Endothelial cell of umbilical vein (primary cell): ENCODE data around the gene CNTFR. TPM values are rescaled to one million over a fixed set of nuclear protein-coding genes. Genes with fewer than 3 reads are reported as not detected.
"Not testable (repeated sequence)": the region's sequence is repeated elsewhere in the genome, so short reads cannot be mapped to it uniquely, and the experiment has no call there.

ENCODE experiments used
- BruUV-seq: library from RNA; stranded (reverse); fragments of 400-500 nt; replicated peaks from 2 replicates; lab custom pipeline; 2021; lab: Mats Ljungman, UMichigan
- CTCF ChIA-PET: fragments of 300-600, 350-600 bp; sonication (Branson Sonifier 250); formaldehyde crosslinking; loops from one replicate; lab custom pipeline; 2021; ENCODE audit warnings: antibody characterized with exemption, inconsistent platforms; lab: Charles Lee
- POLR2A ChIA-PET: fragments of 300-600, 350-600 bp; sonication (Branson Sonifier 250); formaldehyde crosslinking; loops from one replicate; lab custom pipeline; 2021; ENCODE audit warnings: antibody characterized with exemption, inconsistent platforms; lab: Charles Lee
- DNase-seq: peaks from one replicate; pipeline ENCODE4 v3.0.0-alpha.2; 2011; ENCODE audit warnings: low read depth, low spot score
- FAIRE-seq: peaks from 2 replicates; lab custom pipeline; 2011; peaks lifted over from hg19 to GRCh38; lab: Jason Lieb, UNC
- H2AFZ ChIP-seq: 2 replicates; pipeline ENCODE4 v1.6.0; 2012; ENCODE audit warnings: low read depth, low read length, control low read depth, inconsistent platforms
- H3K27ac ChIP-seq: 2 replicates; pipeline ENCODE4 v1.5.1; 2011; ENCODE audit warnings: low read depth, mild to moderate bottlenecking, control low read depth, low read length, moderate library complexity; ENCODE audit not compliant: insufficient read depth
- H3K27me3 ChIP-seq, 2 experiments: 2 replicates each; pipeline versions ENCODE4 v1.6.0 to v1.6.1; 2011; ENCODE audit warnings: low read length in 2 of 2, mixed read lengths in 1 of 2; ENCODE audit not compliant: control insufficient read depth in 2 of 2, insufficient read depth in 2 of 2
- H3K36me3 ChIP-seq, 2 experiments: 2 replicates in 1 of 2; 3 replicates in 1 of 2; pipeline ENCODE4 v1.5.1; 2011; ENCODE audit warnings: low read length in 2 of 2, mild to moderate bottlenecking in 1 of 2, moderate library complexity in 1 of 2; ENCODE audit not compliant: control insufficient read depth in 2 of 2, insufficient read depth in 2 of 2; ENCODE audit errors: extremely low read depth in 1 of 2
- H3K4me1 ChIP-seq: 3 replicates; pipeline ENCODE4 v1.5.1; 2011; ENCODE audit warnings: mild to moderate bottlenecking, low read length; ENCODE audit not compliant: control insufficient read depth, insufficient read depth; ENCODE audit errors: extremely low read depth
- H3K4me2 ChIP-seq: 2 replicates; pipeline ENCODE4 v1.6.1; 2011; ENCODE audit warnings: low read length, control low read depth, mixed read lengths; ENCODE audit not compliant: insufficient read depth
- H3K4me3 ChIP-seq, 3 experiments: fragments of 200-600 bp in 1 of 3; sonication (generic), shearing (Covaris generic) in 1 of 3; replicated peaks in 1 of 3; 2 replicates each; pipeline ENCODE4 v1.5.1; 2011 to 2016; ENCODE audit warnings: control low read depth in 3 of 3, low read length in 3 of 3, mild to moderate bottlenecking in 2 of 3, inconsistent platforms in 1 of 3, low read depth in 1 of 3, moderate library complexity in 1 of 3; ENCODE audit not compliant: insufficient read depth in 1 of 3
- H3K79me2 ChIP-seq: 2 replicates; pipeline ENCODE4 v1.6.0; 2012; ENCODE audit warnings: low read length, inconsistent platforms; ENCODE audit not compliant: control insufficient read depth, insufficient read depth
- H3K9ac ChIP-seq: replicated peaks from 2 replicates; pipeline ENCODE3; 2011; ENCODE audit warnings: low read length, control low read depth; ENCODE audit not compliant: insufficient read depth; ENCODE audit errors: extremely low read depth
- H3K9me1 ChIP-seq: replicated peaks from 3 replicates; pipeline ENCODE4 v1.6.0; 2011; ENCODE audit warnings: mild to moderate bottlenecking, low read length; ENCODE audit not compliant: control insufficient read depth, insufficient read depth; ENCODE audit errors: extremely low read depth
- H3K9me3 ChIP-seq: replicated peaks from 2 replicates; pipeline ENCODE4 v1.5.1; 2012; ENCODE audit warnings: low read length, inconsistent platforms; ENCODE audit not compliant: control insufficient read depth, insufficient read depth
- H4K20me1 ChIP-seq: replicated peaks from 2 replicates; pipeline ENCODE3; 2011; ENCODE audit warnings: mild to moderate bottlenecking, low read length; ENCODE audit not compliant: control insufficient read depth, insufficient read depth; ENCODE audit errors: extremely low read depth
- EZH2 ChIP-seq: IDR thresholded peaks from 2 replicates; pipeline ENCODE4 v1.6.1; 2012; ENCODE audit warnings: borderline replicate concordance, low read depth, mild to moderate bottlenecking, moderate library complexity, low read length, inconsistent platforms; ENCODE audit not compliant: severe bottlenecking
- GATA2 ChIP-seq: IDR thresholded peaks from 2 replicates; pipeline ENCODE4 v1.7.0; 2011; ENCODE audit warnings: low read depth, mild to moderate bottlenecking, moderate library complexity, mixed read lengths, low read length; ENCODE audit not compliant: insufficient read length, insufficient read depth
- MYC ChIP-seq: IDR thresholded peaks from one replicate; pipeline ENCODE4 v1.6.1; 2011; ENCODE audit warnings: mild to moderate bottlenecking, low read depth, low read length
- POLR2A ChIP-seq: IDR thresholded peaks from 2 replicates; pipeline ENCODE4 v1.6.1; 2012; ENCODE audit warnings: low read depth, mild to moderate bottlenecking, control low read depth, low read length
- dilution Hi-C: fragments of 300-500 bp; cut with MboI; formaldehyde crosslinking; loops from one replicate; pipeline ENCODE4 v1.15.0; 2019; ENCODE audit warnings: low sequenced_read_pairs; ENCODE audit not compliant: extremely low pct_ligation_motif_present
- intact Hi-C: fragments of 100-400 bp; cut with micrococcal nuclease; formaldehyde crosslinking; loops from one replicate; pipeline ENCODE4 v1.10.0; 2022
- polyA plus RNA-seq, 4 experiments: library from polyadenylated mRNA; depleted of rRNA in 3 of 4; stranded (reverse) in 3 of 4; unstranded in 1 of 4; fragments of >200 nt; gene quantifications; 2 replicates each; pipeline versions ENCODE4 v1.2.1 to v1.2.3, GENCODE V29; 2011 to 2012; ENCODE audit warnings: missing spikeins in 1 of 4
- total RNA-seq: library from RNA; stranded (reverse); gene quantifications from 2 replicates; pipeline ENCODE4 v1.2.3, GENCODE V29; 2021
- TF ChIP-seq, protein P1 (sequence below), 2 donors: IDR thresholded peaks; 1 replicate in 1 of 2; 2 replicates in 1 of 2; pipeline ENCODE4 v1.5.1; 2011; ENCODE audit warnings: low read length in 2 of 2, mild to moderate bottlenecking in 2 of 2, moderate library complexity in 2 of 2, control low read depth in 1 of 2, inconsistent platforms in 1 of 2, low read depth in 1 of 2; ENCODE audit not compliant: insufficient read depth in 1 of 2; ENCODE audit errors: extremely low read depth in 1 of 2
- TF ChIP-seq, protein P2 (sequence below): IDR thresholded peaks from 2 replicates; pipeline ENCODE4 v1.6.1; 2011; ENCODE audit not compliant: insufficient read depth, insufficient read length

CNTFR gene
- total and polyA plus RNA-seq, 2 donors (not counting 3 experiments of a cell fraction or from before 2014, with no cell fraction given): not detected

GRCh38 chr9:34536685-34537084 is 52.8 kb downstream of the CNTFR start:
- no peak overlapping the region for H3K27ac ChIP-seq
- BruUV-seq: no TSS peak
- dilution Hi-C loops: no loop called here
- ChIA-PET POLR2A (no interaction called here), CTCF (interaction anchor here (1.1 to 1.4 kb wide), 3 partner anchors 11 to 133 kb away, joined by 3 to 8 read pairs (median 6); no protein-coding TSS in a partner anchor)
- no peak overlapping the region for H2AFZ ChIP-seq
- H3K9me3 ChIP-seq: no peaks in the 10 kb centered on the region
- no peaks in the 10 kb centered on the region for H3K79me2 ChIP-seq
- no peak for TF ChIP-seq EZH2
- TF ChIP-seq MYC: no peak
- no peak for TF ChIP-seq GATA2
- TF ChIP-seq, protein P1, sequence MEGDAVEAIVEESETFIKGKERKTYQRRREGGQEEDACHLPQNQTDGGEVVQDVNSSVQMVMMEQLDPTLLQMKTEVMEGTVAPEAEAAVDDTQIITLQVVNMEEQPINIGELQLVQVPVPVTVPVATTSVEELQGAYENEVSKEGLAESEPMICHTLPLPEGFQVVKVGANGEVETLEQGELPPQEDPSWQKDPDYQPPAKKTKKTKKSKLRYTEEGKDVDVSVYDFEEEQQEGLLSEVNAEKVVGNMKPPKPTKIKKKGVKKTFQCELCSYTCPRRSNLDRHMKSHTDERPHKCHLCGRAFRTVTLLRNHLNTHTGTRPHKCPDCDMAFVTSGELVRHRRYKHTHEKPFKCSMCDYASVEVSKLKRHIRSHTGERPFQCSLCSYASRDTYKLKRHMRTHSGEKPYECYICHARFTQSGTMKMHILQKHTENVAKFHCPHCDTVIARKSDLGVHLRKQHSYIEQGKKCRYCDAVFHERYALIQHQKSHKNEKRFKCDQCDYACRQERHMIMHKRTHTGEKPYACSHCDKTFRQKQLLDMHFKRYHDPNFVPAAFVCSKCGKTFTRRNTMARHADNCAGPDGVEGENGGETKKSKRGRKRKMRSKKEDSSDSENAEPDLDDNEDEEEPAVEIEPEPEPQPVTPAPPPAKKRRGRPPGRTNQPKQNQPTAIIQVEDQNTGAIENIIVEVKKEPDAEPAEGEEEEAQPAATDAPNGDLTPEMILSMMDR (IDR thresholded peaks at IDR 0.05; ENCODE audit: extremely low read depth in 1 of 2, insufficient read depth in 1 of 2, low read depth in 1 of 2, low read length in 2 of 2): no peak
- TF ChIP-seq, protein P2, sequence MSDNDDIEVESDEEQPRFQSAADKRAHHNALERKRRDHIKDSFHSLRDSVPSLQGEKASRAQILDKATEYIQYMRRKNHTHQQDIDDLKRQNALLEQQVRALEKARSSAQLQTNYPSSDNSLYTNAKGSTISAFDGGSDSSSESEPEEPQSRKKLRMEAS: no peak
- TF ChIP-seq POLR2A: no peak
- H3K36me3 ChIP-seq: no peaks in the 10 kb centered on the region
- FAIRE-seq: no peak
- intact Hi-C loops: no loop called here
- H3K9me1 ChIP-seq: no peaks in the 10 kb centered on the region
- no peaks in the 10 kb centered on the region for H3K4me1 ChIP-seq
- no peaks in the 10 kb centered on the region for H4K20me1 ChIP-seq
- peaks cover 15 to 20% of the 10 kb centered on the region in 2 experiments for H3K27me3 ChIP-seq
- H3K4me2 ChIP-seq: no peak overlapping the region
- no peak overlapping the region for H3K4me3 ChIP-seq
- H3K9ac ChIP-seq: no peak overlapping the region
- DNase-seq: no peak

DNA sequence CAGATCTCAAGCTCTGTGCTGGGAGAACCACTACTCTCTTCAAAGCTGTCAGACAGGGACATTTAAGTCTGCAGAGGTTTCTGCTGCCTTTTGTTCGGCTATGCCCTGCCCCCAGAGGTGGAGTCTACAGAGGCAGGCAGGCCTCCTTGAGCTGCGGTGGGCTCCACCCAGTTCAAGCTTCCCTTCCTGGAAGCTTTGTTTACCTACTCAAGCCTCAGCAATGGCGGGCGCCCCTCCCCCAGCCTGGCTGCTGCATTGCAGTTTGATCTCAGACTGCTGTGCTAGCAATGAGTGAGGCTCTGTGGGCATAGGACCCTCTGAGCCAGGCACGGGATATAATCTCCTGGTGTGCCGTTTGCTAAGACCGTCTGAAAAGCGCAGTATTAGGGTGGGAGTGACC is 57.5 kb downstream of the CNTFR start:
- H3K9ac ChIP-seq, H3K79me2 ChIP-seq, DNase-seq, H3K27ac ChIP-seq, FAIRE-seq, dilution Hi-C loops, H3K36me3 ChIP-seq, H3K4me1 ChIP-seq, intact Hi-C loops, H3K9me3 ChIP-seq, POLR2A ChIA-PET, H3K9me1 ChIP-seq, BruUV-seq, H2AFZ ChIP-seq, H3K4me3 ChIP-seq, H3K4me2 ChIP-seq, H4K20me1 ChIP-seq: not testable (repeated sequence)
- CTCF ChIA-PET: interaction anchor here (1.2 to 2.2 kb wide), 2 partner anchors 16 to 128 kb away, joined by 4 to 10 read pairs; no protein-coding TSS in a partner anchor
- peaks cover 15 to 18% of the 10 kb centered on the region in 2 experiments for H3K27me3 ChIP-seq
